Kidney (tissue), 14 donors: ENCODE measurements around the gene CDH2. TPM values are rescaled to one million over a fixed set of nuclear protein-coding genes. Genes with fewer than 3 reads are reported as not detected.

ENCODE experiments used
- DNase-seq, 5 donors: peaks; one replicate each; pipeline ENCODE4 v3.0.0-alpha.2; 2013 to 2020
- FAIRE-seq: peaks from 2 replicates; lab custom pipeline; 2012; peaks lifted over from hg19 to GRCh38; lab: Jason Lieb, UNC
- H3K27ac ChIP-seq, 2 donors: one replicate each; pipeline ENCODE4 v1.7.0; 2013; ENCODE audit warnings: low read depth in 2 of 2, low read length in 2 of 2, inconsistent platforms in 1 of 2
- H3K27me3 ChIP-seq: one replicate; pipeline ENCODE4 v1.7.1; 2013; ENCODE audit warnings: low read length, inconsistent platforms; ENCODE audit not compliant: control insufficient read depth, insufficient read depth
- H3K36me3 ChIP-seq, 3 donors: one replicate each; pipeline versions ENCODE4 v1.7.0 to v1.7.1; 2013; ENCODE audit warnings: low read length in 3 of 3, control low read depth in 1 of 3, inconsistent platforms in 1 of 3; ENCODE audit not compliant: insufficient read depth in 3 of 3, control insufficient read depth in 2 of 3
- H3K4me1 ChIP-seq, 3 donors: one replicate each; pipeline versions ENCODE4 v1.7.0 to v1.7.1; 2013; ENCODE audit warnings: low read length in 3 of 3, inconsistent platforms in 1 of 3, low read depth in 1 of 3; ENCODE audit not compliant: control insufficient read depth in 2 of 3, insufficient read depth in 2 of 3
- H3K4me3 ChIP-seq, 3 donors: one replicate each; pipeline versions ENCODE4 v1.7.0 to v1.8.1; 2013; ENCODE audit warnings: low read length in 3 of 3, control low read depth in 1 of 3, inconsistent platforms in 1 of 3
- H3K9ac ChIP-seq, 3 donors: one replicate each; pipeline versions ENCODE4 v1.7.0 to v1.7.1; 2013; ENCODE audit warnings: low read length in 3 of 3, control low read depth in 1 of 3, inconsistent platforms in 1 of 3
- H3K9me3 ChIP-seq, 3 donors: one replicate each; pipeline versions ENCODE4 v1.7.0 to v1.7.1; 2013; ENCODE audit warnings: low read length in 3 of 3, control low read depth in 1 of 3, inconsistent platforms in 1 of 3; ENCODE audit not compliant: control insufficient read depth in 2 of 3, insufficient read depth in 1 of 3
- CTCF ChIP-seq: IDR thresholded peaks from 3 replicates; pipeline ENCODE4 v1.5.1; 2012; ENCODE audit warnings: mild to moderate bottlenecking, moderate library complexity, borderline replicate concordance; ENCODE audit not compliant: insufficient read depth; ENCODE audit errors: extremely low read depth
- intact Hi-C: fragments of 100-400 bp; cut with DNase I; formaldehyde crosslinking; loops from one replicate; pipeline ENCODE4 v1.11.1; 2022
- polyA plus RNA-seq: library from polyadenylated mRNA; stranded (reverse); fragments of 350-450 nt; fragmentation: Illumina TruSeq; extraction: RNeasy Lipid Tissue Mini Kit (QIAGEN cat#74804); gene quantifications from one replicate; pipeline ENCODE4 v1.2.3, GENCODE V29; 2014; ENCODE audit warnings: low read depth, low replicate concordance; ENCODE audit not compliant: insufficient read depth
- total RNA-seq: library from RNA; stranded (reverse); fragmentation: NEBNext Ultra II Directional; extraction: Animal tissue kit (Norgen Biotek cat#: 25700); gene quantifications from one replicate; pipeline ENCODE4 v1.2.1, GENCODE V29; 2021
- donor health status: control.
- donor health status: control.
- donor health status: control.
- donor health status: control.
- donor health status: control.
- donor health status: DM: yes; HTN: yes; CAD: no.
- donor health status: Normal renal cell carcinoma (clear cell type).

CDH2 gene
- total and polyA plus RNA-seq, 2 donors from 2014 or later = 6.3 to 29.6 TPM

GRCh38 chr18:28074076-28074475, 102.9 kb downstream of the CDH2 start:
- no peak for DNase-seq
- Histone ChIP-seq H3K4me1 (no peaks in the 10 kb centered on the region), H3K9me3 (no peaks in the 10 kb centered on the region), H3K4me3 (no peak overlapping the region), H3K36me3 (no peaks in the 10 kb centered on the region), H3K9ac (no peak overlapping the region), H3K27ac (no peak overlapping the region), H3K27me3 (no peaks in the 10 kb centered on the region)
- FAIRE-seq = no peak
- intact Hi-C loops = no loop called here
- TF ChIP-seq CTCF = no peak

GRCh38 chr18:28073658-28074057, 103.3 kb downstream of the CDH2 start:
- DNase-seq = no peak
- H3K4me1 ChIP-seq = no peaks in the 10 kb centered on the region
- TF ChIP-seq CTCF = no peak
- H3K27me3 ChIP-seq = no peaks in the 10 kb centered on the region
- no peak for FAIRE-seq
- no peak overlapping the region for H3K9ac ChIP-seq
- no peaks in the 10 kb centered on the region for H3K36me3 ChIP-seq
- no peak overlapping the region for H3K27ac ChIP-seq
- H3K9me3 ChIP-seq = no peaks in the 10 kb centered on the region
- intact Hi-C loops = no loop called here
- H3K4me3 ChIP-seq = no peak overlapping the region

- no peaks in the 10 kb centered on the region for H3K4me1 ChIP-seq
- H3K36me3 ChIP-seq = no peaks in the 10 kb centered on the region
- intact Hi-C loops = no loop called here
- no peak for FAIRE-seq
- no peaks in the 10 kb centered on the region for H3K9me3 ChIP-seq
- TF ChIP-seq CTCF = no peak
- H3K4me3 ChIP-seq = peak overlapping the region in 2 of 3 donors; percentile 38 to 43
- no peak for DNase-seq
- H3K27ac ChIP-seq = peak overlapping the region; percentile 25 to 42
- no peaks in the 10 kb centered on the region for H3K27me3 ChIP-seq
- H3K9ac ChIP-seq = no peak overlapping the region
These were observed 105.7 kb downstream of the CDH2 start for GRCh38 chr18:28071199-28071598.

GRCh38 chr18:28068207-28068606, 108.7 kb downstream of the CDH2 start:
- no peak for TF ChIP-seq CTCF
- intact Hi-C loops = no loop called here
- DNase-seq (no peak), FAIRE-seq (no peak)
- Histone ChIP-seq H3K27ac (no peak overlapping the region), H3K27me3 (no peaks in the 10 kb centered on the region), H3K4me3 (no peak overlapping the region), H3K9ac (no peak overlapping the region), H3K4me1 (peaks cover 0 to 6% (median 0%) of the 10 kb centered on the region in 3 donors), H3K9me3 (no peaks in the 10 kb centered on the region), H3K36me3 (no peaks in the 10 kb centered on the region)
